Testis (tissue), 3 donors: ENCODE measurements around the gene SLC37A2. TPM values are rescaled to one million over a fixed set of nuclear protein-coding genes. Genes with fewer than 3 reads are reported as not detected.
"Not testable (repeated sequence)": the region's sequence is repeated elsewhere in the genome, so short reads cannot be mapped to it uniquely, and the experiment has no call there.

Source experiments
- DNase-seq: peaks from one replicate; pipeline ENCODE4 v3.0.0-alpha.2; 2019
- H3K27ac ChIP-seq, 2 donors: fragments of 200-600 bp; sonication (generic); one replicate each; pipeline ENCODE4 v1.5.1; 2019
- H3K27me3 ChIP-seq: fragments of 200-600 bp; sonication (generic); one replicate; pipeline ENCODE4 v1.5.1; 2019
- H3K36me3 ChIP-seq: fragments of 200-600 bp; sonication (generic); one replicate; pipeline ENCODE4 v1.5.1; 2017; ENCODE audit warnings: low read depth; ENCODE audit errors: missing control alignments
- H3K4me1 ChIP-seq: fragments of 200-600 bp; sonication (generic); one replicate; pipeline ENCODE4 v1.5.1; 2019
- H3K4me3 ChIP-seq, 2 donors: fragments of 200-600 bp; sonication (generic); one replicate each; pipeline ENCODE4 v1.5.1; 2017 to 2019
- H3K9me3 ChIP-seq: fragments of 200-600 bp; sonication (generic); one replicate; pipeline ENCODE4 v1.5.1; 2017
- CTCF ChIP-seq, 3 experiments: fragments of 450-650 bp in 2 of 3; fragments of 200-600 bp in 1 of 3; sonication (generic) in 1 of 3; IDR thresholded peaks; one replicate each; pipeline ENCODE4 v1.5.1; 2016 to 2019; ENCODE audit warnings: antibody characterized with exemption in 3 of 3, mild to moderate bottlenecking in 2 of 3, moderate library complexity in 1 of 3
- POLR2A ChIP-seq: fragments of 450-650 bp; IDR thresholded peaks from one replicate; pipeline ENCODE4 v1.6.1; 2017; ENCODE audit warnings: antibody characterized with exemption, mild to moderate bottlenecking, moderate library complexity
- WGBS, 2 donors: methylation state at CpG; one replicate each; pipeline ENCODE4 v1.1.5; 2018; 5-methylcytosine and 5-hydroxymethylcytosine counted together
- intact Hi-C: fragments of 100-400 bp; cut with DNase I; formaldehyde crosslinking; loops from one replicate; pipeline ENCODE4 v1.15.1; 2023; ENCODE audit warnings: low total_unique reads
- polyA plus RNA-seq: library from polyadenylated mRNA; stranded (reverse); fragments of 350-450 nt; fragmentation: Illumina TruSeq; extraction: RNeasy Lipid Tissue Mini Kit (QIAGEN cat#74804); gene quantifications from one replicate; pipeline ENCODE4 v1.2.3, GENCODE V29; 2014; ENCODE audit warnings: low read depth, low replicate concordance; ENCODE audit not compliant: insufficient read depth
- total RNA-seq, 2 donors: library from RNA; depleted of rRNA; stranded (reverse); fragments of >200 nt; gene quantifications; one replicate each; pipeline ENCODE4 v1.2.3, GENCODE V29; 2016

SLC37A2 gene
- total and polyA plus RNA-seq, 3 donors from 2014 or later: 3.0 to 7.6 (median 6.2) TPM

GRCh38 chr11:125088576-125089455, 25.7 kb downstream of the SLC37A2 start:
- TF ChIP-seq CTCF (IDR thresholded peaks at IDR 0.05) (no peak), POLR2A (no peak)
- DNase-seq: no peak
- WGBS, 2 donors: 87 to 88% methylated on average over 19 of the region's 20 CpGs
- peaks cover 6% of the 10 kb centered on the region for H3K4me1 ChIP-seq
- H3K27me3 ChIP-seq: no peaks in the 10 kb centered on the region
- H3K27ac ChIP-seq: no peak overlapping the region
- no peak overlapping the region for H3K4me3 ChIP-seq
- intact Hi-C loops: no loop called here
- no peaks in the 10 kb centered on the region for H3K9me3 ChIP-seq
- H3K36me3 ChIP-seq: no peaks in the 10 kb centered on the region

GRCh38 chr11:125089481-125089880, 26.4 kb downstream of the SLC37A2 start:
- 93% methylated on average over 18 of the region's 31 CpGs; no CpG with 5 or more reads in 1 of the 2 donors for WGBS, 2 donors
- H3K4me1 ChIP-seq, H3K9me3 ChIP-seq, H3K27me3 ChIP-seq, DNase-seq, H3K4me3 ChIP-seq, H3K27ac ChIP-seq, H3K36me3 ChIP-seq, intact Hi-C loops: not testable (repeated sequence)

- WGBS, 2 donors: 68 to 71% methylated on average over 9 to 10 of the region's 10 CpGs
- DNase-seq, H3K4me1 ChIP-seq, H3K9me3 ChIP-seq, H3K36me3 ChIP-seq, H3K27ac ChIP-seq, intact Hi-C loops, H3K27me3 ChIP-seq, H3K4me3 ChIP-seq: not testable (repeated sequence)
These were observed 27.0 kb downstream of the SLC37A2 start for GRCh38 chr11:125090151-125090550.

GRCh38 chr11:125090816-125091215, 27.7 kb downstream of the SLC37A2 start:
- TF ChIP-seq CTCF (IDR thresholded peaks at IDR 0.05) (no peak), POLR2A (no peak)
- 79 to 100% methylated on average over 2 to 6 of the region's 6 CpGs for WGBS, 2 donors
- Histone ChIP-seq H3K27ac (no peak overlapping the region), H3K27me3 (no peaks in the 10 kb centered on the region), H3K4me1 (peaks cover 6% of the 10 kb centered on the region), H3K9me3 (no peaks in the 10 kb centered on the region), H3K36me3 (no peaks in the 10 kb centered on the region), H3K4me3 (no peak overlapping the region)
- DNase-seq: no peak
- intact Hi-C loops: no loop called here

- Histone ChIP-seq H3K4me3 (no peak overlapping the region), H3K9me3 (no peaks in the 10 kb centered on the region), H3K27me3 (no peaks in the 10 kb centered on the region), H3K4me1 (peaks cover 6% of the 10 kb centered on the region), H3K27ac (no peak overlapping the region), H3K36me3 (no peaks in the 10 kb centered on the region)
- DNase-seq: peak; percentile 54
- TF ChIP-seq POLR2A: no peak
- peak; percentile 48 to 72 (median 53) for TF ChIP-seq CTCF (IDR thresholded peaks at IDR 0.05)
- intact Hi-C loops: no loop called here
- 59 to 67% methylated on average over 5 of the region's 5 CpGs for WGBS, 2 donors
These were observed 28.3 kb downstream of the SLC37A2 start for GRCh38 chr11:125091247-125091876.
